Stimulated activated CD4-positive, alpha-beta T cell treated with anti-CD3 and anti-CD28 coated beads, Interleukin-12 subunit alpha, Interleukin-12 subunit beta, amount 100 ng/mL, for 4 hours (primary cell): ENCODE results near the gene NR2F6.
A peak's percentile ranks its signal among the peaks of the same experiment; 100 is the strongest.
"Not testable (repeated sequence)": the region's sequence is repeated elsewhere in the genome, so short reads cannot be mapped to it uniquely, and the experiment has no call there.

Source experiments
- DNase-seq: peaks from one replicate; pipeline ENCODE4 v3.0.0-alpha.2; 2020

The NR2F6 gene

GRCh38 chr19:17245535-17245984 is at the start of gene NR2F6:
NR2F6 (minus strand) TSS chr19:17245919; CDS start chr19:17245220, 699 bp downstream.
- DNase-seq = no peak

GRCh38 chr19:17294051-17294891 is 48.6 kb upstream of the NR2F6 start:
- peak; percentile 48 for DNase-seq

GRCh38 chr19:17293605-17294004 is 47.9 kb upstream of the NR2F6 start:
- DNase-seq = no peak

- DNase-seq = peak; percentile 82
Observed at GRCh38 chr19:17292301-17293074, 46.8 kb upstream of the NR2F6 start.

GRCh38 chr19:17289489-17289888 is 43.8 kb upstream of the NR2F6 start:
- no peak for DNase-seq

GRCh38 chr19:17286752-17287151 is 41.0 kb upstream of the NR2F6 start:
- DNase-seq = no peak

GRCh38 chr19:17286263-17286662 is 40.5 kb upstream of the NR2F6 start:
- DNase-seq = no peak

GRCh38 chr19:17285415-17286135 is 39.9 kb upstream of the NR2F6 start:
- no peak for DNase-seq

- no peak for DNase-seq
Observed at GRCh38 chr19:17283504-17283996, 37.8 kb upstream of the NR2F6 start.

- peak; percentile 77 for DNase-seq
Observed at GRCh38 chr19:17282488-17283125, 36.9 kb upstream of the NR2F6 start.

GRCh38 chr19:17281391-17282304 is 35.9 kb upstream of the NR2F6 start, which contains the start of gene ANKLE1:
ANKLE1 (plus strand) TSS chr19:17281901; CDS start chr19:17281921, 20 bp downstream.
- peak; percentile 49 for DNase-seq

GRCh38 chr19:17279436-17279835 is 33.7 kb upstream of the NR2F6 start:
- no peak for DNase-seq

- no peak for DNase-seq
Observed at GRCh38 chr19:17275441-17276175, 29.9 kb upstream of the NR2F6 start.

GRCh38 chr19:17274892-17275291 is 29.2 kb upstream of the NR2F6 start:
- not testable (repeated sequence) for DNase-seq

GRCh38 chr19:17268754-17269153 is 23.0 kb upstream of the NR2F6 start:
- DNase-seq = no peak

- DNase-seq = peak; percentile 85
Observed at GRCh38 chr19:17266975-17267788, 21.5 kb upstream of the NR2F6 start, which contains the start of gene BABAM1. BABAM1 (plus strand) TSS chr19:17267443; CDS start chr19:17268807, 1,364 bp downstream.

GRCh38 chr19:17266589-17266974 is 20.9 kb upstream of the NR2F6 start:
- no peak for DNase-seq

- no peak for DNase-seq
Observed at GRCh38 chr19:17266026-17266425, 20.3 kb upstream of the NR2F6 start.

GRCh38 chr19:17264641-17264979 is 18.9 kb upstream of the NR2F6 start, which contains the start of gene USHBP1:
USHBP1 (minus strand) TSS chr19:17264745; CDS start chr19:17264299, 446 bp downstream.
- no peak for DNase-seq
